Ishikawa (cell line): Measurements from ENCODE around the gene TXNL4B.

Experiments
- CEBPB ChIP-seq: IDR thresholded peaks from 2 replicates; pipeline ENCODE4 v1.6.1; 2012
- CREB1 ChIP-seq: IDR thresholded peaks from 2 replicates; pipeline ENCODE4 v1.6.1; 2012; ENCODE audit warnings: low read depth
- EGR1 ChIP-seq: IDR thresholded peaks from 2 replicates; pipeline ENCODE4 v1.6.1; 2012
- EP300 ChIP-seq: IDR thresholded peaks from 2 replicates; pipeline ENCODE4 v1.6.1; 2012; ENCODE audit warnings: borderline replicate concordance
- FOXM1 ChIP-seq: IDR thresholded peaks from 2 replicates; pipeline ENCODE4 v1.6.1; 2012; ENCODE audit warnings: low read depth, borderline replicate concordance
- NFIC ChIP-seq: IDR thresholded peaks from 2 replicates; pipeline ENCODE4 v1.6.1; 2012
- RAD21 ChIP-seq: IDR thresholded peaks from 2 replicates; pipeline ENCODE4 v1.6.1; 2012; ENCODE audit warnings: low read depth
- TAF1 ChIP-seq: IDR thresholded peaks from 2 replicates; pipeline ENCODE4 v1.6.1; 2012; ENCODE audit warnings: low read depth, mild to moderate bottlenecking
- TCF12 ChIP-seq: IDR thresholded peaks from 2 replicates; pipeline ENCODE4 v1.6.1; 2012; ENCODE audit warnings: low read depth
- TEAD4 ChIP-seq: IDR thresholded peaks from 2 replicates; pipeline ENCODE4 v1.6.1; 2012
- YY1 ChIP-seq: IDR thresholded peaks from 2 replicates; pipeline ENCODE4 v1.6.1; 2012; ENCODE audit warnings: low read depth
- ZBTB7A ChIP-seq: IDR thresholded peaks from 2 replicates; pipeline ENCODE4 v1.6.1; 2012; ENCODE audit warnings: low read depth
- TF ChIP-seq, protein P1 (sequence below): IDR thresholded peaks from 2 replicates; pipeline ENCODE4 v1.6.1; 2012
- TF ChIP-seq, protein P2 (sequence below): IDR thresholded peaks from 2 replicates; pipeline ENCODE4 v1.6.1; 2012; ENCODE audit warnings: low read depth, mild to moderate bottlenecking
- TF ChIP-seq, protein P3 (sequence below): IDR thresholded peaks from 2 replicates; pipeline ENCODE4 v1.6.1; 2012

The TXNL4B gene

DNA sequence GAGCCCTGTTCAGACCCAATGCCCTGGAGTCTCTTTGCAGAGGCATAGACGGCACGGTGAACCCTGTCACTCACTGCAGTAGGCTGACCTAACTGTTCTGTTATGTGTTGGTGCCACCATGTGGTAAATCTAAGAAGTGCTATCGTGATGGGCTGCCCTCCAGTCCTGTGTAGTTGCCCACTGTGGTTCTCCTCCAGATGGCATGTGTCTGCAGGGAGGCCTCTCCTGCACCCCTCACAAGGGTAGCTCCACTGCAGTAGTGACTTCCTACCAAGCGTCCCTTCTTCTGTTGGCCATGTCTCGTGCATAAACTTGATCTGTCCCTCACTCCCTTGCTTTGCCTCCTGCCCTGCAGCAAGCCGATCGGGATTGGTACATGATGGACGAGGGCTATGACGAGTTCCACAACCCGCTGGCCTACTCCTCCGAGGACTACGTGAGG lies 6.0 kb upstream of the TXNL4B start:
- TF ChIP-seq RAD21 (peak; percentile 55), FOXM1 (no peak), EGR1 (no peak)

DNA sequence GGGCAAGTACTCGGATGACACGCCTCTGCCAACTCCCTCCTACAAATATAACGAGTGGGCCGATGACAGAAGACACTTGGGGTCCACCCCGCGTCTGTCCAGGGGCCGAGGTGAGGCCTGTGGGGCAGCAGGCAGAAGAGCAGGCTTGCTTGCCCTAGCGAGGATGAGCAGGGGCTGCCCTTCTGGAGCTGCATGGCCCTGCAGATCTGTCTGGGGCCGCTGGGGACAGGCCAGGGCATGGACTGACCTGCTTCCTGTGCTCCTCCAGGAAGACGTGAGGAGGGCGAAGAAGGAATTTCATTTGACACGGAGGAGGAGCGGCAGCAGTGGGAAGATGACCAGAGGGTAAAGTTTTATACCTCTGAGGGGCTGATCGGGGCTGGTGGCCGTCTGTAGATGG lies 5.5 kb upstream of the TXNL4B start:
- TF ChIP-seq YY1 (no peak), EGR1 (no peak), CREB1 (no peak), EP300 (no peak), TAF1 (no peak), ZBTB7A (no peak), FOXM1 (no peak), TCF12 (no peak), TEAD4 (no peak), NFIC (no peak)
- TF ChIP-seq, protein P1, sequence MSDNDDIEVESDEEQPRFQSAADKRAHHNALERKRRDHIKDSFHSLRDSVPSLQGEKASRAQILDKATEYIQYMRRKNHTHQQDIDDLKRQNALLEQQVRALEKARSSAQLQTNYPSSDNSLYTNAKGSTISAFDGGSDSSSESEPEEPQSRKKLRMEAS, result no peak
- TF ChIP-seq, protein P2, sequence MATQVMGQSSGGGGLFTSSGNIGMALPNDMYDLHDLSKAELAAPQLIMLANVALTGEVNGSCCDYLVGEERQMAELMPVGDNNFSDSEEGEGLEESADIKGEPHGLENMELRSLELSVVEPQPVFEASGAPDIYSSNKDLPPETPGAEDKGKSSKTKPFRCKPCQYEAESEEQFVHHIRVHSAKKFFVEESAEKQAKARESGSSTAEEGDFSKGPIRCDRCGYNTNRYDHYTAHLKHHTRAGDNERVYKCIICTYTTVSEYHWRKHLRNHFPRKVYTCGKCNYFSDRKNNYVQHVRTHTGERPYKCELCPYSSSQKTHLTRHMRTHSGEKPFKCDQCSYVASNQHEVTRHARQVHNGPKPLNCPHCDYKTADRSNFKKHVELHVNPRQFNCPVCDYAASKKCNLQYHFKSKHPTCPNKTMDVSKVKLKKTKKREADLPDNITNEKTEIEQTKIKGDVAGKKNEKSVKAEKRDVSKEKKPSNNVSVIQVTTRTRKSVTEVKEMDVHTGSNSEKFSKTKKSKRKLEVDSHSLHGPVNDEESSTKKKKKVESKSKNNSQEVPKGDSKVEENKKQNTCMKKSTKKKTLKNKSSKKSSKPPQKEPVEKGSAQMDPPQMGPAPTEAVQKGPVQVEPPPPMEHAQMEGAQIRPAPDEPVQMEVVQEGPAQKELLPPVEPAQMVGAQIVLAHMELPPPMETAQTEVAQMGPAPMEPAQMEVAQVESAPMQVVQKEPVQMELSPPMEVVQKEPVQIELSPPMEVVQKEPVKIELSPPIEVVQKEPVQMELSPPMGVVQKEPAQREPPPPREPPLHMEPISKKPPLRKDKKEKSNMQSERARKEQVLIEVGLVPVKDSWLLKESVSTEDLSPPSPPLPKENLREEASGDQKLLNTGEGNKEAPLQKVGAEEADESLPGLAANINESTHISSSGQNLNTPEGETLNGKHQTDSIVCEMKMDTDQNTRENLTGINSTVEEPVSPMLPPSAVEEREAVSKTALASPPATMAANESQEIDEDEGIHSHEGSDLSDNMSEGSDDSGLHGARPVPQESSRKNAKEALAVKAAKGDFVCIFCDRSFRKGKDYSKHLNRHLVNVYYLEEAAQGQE, result no peak

DNA sequence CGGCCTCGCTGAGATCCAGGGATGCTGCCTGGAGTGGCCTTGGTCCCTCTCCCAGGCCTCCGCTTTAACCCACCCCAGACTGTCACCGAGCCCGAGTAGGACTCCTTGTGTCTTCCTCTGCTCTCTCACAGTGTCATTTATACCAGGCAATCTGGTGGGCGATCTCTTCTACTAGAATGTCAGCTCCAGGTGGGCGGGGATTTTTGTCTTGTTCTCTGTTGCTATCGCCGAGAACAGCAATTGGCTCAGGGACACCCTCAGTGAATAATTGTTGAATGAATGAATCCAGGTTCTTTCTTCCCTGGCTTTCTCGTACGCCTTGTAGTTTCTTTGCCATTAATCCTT lies 818 bp upstream of the TXNL4B start:
- TF ChIP-seq TAF1 (no peak), CEBPB (no peak), RAD21 (no peak), EP300 (no peak)

DNA sequence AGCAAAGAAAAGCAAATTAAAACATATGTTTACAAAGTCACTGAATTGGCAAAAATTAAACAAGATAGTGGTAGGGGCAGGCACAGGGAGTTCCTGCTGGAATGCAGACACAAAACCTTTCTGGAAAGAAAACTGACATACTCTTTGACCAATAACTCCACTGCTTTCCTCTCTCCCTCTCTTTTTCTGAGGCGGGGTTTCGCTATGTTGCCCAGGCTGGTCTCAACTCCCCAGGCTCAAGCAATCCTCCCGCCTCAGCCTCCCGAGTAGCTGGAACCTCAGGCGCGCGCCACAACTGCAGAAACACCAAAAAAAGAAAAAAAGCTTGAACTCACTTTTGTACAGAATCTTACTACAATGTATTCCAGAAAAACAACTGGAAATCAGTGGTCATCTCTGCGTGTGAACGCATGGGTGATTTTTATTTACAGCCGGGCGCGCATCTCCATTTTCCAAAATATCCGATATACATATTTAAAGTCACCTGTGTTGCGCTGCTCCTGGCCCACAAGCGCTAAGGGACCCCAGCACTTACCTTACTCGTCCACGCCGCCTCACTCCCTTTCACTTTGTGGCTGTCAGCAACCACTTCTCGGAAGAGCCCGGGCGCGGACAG lies 480 bp downstream of the TXNL4B start:
- TF ChIP-seq EP300 (0 out of 2 replicates have a peak, but pooled peaks have one; percentile 4), CREB1 (no peak)

DNA sequence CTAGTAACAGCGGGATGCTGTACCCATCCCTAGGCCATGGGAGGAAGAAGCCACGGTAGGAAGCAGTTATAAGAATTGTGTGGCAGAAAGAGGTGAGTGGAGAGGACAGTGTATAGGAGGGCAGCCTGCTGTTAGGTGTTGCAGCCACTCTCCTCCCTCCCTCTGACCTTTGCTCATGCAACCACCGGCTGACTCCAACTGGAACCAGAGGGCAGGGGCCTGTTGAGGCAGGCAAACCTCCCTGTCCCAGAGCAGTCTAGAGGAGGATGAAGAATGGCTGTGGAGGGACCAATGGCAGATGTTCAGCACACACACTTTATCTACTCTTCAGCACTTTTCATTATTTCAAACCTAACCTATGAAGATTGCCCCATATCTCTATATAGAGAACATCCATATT lies 2.2 kb downstream of the TXNL4B start:
- TF ChIP-seq, protein P1, result no peak
- TF ChIP-seq, protein P2, result no peak
- TF ChIP-seq FOXM1, result no peak
- TF ChIP-seq CREB1, result no peak
- TF ChIP-seq CEBPB, result no peak
- TF ChIP-seq, protein P3, sequence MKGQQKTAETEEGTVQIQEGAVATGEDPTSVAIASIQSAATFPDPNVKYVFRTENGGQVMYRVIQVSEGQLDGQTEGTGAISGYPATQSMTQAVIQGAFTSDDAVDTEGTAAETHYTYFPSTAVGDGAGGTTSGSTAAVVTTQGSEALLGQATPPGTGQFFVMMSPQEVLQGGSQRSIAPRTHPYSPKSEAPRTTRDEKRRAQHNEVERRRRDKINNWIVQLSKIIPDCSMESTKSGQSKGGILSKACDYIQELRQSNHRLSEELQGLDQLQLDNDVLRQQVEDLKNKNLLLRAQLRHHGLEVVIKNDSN, result no peak
- TF ChIP-seq EP300, result no peak
- no peak for TF ChIP-seq RAD21
- no peak for TF ChIP-seq TEAD4
- TF ChIP-seq ZBTB7A, result no peak
- no peak for TF ChIP-seq TAF1
- TF ChIP-seq YY1, result no peak
- TF ChIP-seq NFIC, result no peak

DNA sequence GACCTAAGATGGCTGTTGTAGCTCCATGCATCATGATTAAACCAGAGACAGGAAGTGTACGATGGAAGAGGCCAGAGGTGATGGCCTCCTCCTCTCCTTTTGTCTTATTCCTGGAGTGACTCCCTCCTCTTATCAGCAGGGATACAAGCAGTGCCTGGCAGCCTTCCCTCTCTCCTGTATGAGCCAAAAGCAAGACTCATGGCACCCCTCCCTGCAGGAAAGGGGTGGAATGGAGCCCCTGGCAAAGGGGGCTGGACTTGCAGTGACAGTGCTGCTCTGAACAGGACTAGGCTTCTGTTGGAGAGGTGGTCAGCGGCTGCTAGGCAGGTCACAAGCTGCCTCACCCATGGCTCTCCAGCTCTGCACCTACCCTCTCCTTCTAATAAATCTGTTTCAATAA lies 8.4 kb downstream of the TXNL4B start:
- TF ChIP-seq NFIC (no peak), ZBTB7A (no peak), EGR1 (no peak), TCF12 (no peak)
- TF ChIP-seq, protein P2, result no peak
